ENCODE results near the gene DCST2. TPM values are rescaled to one million over a fixed set of nuclear protein-coding genes. Genes with fewer than 3 reads are reported as not detected.

DCST2 gene
- total RNA-seq, 1 experiment from 2014 or later = 0.61 TPM

DNA sequence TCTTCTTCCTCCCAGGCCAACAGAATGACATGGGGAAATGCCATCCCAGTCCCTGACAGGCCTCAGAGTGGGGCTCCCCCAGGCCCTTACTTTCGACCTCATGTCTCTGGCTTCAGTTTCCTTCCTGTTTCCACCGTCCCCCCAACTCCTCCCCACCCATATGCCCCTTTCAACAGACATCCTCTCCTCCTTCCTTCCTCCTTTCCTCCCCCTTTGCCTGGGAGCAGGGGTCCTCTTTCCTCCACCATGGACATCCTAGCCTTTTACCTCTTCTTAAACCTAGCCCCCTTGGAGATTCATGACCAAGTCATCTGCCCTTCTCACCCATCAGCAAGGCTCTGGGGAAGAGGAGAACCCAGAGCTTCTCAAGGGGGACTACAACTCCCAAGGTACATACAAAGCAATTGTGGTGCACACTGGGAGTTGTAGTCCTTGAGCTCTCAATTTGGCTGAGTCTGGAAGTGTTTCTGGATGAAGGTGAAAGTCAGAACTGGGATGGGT lies 26.9 kb downstream of the DCST2 start:
- Mint-ChIP-seq H3K36me3 (ENCODE audit: insufficient read depth, unreplicated experiment) (peaks cover 32% of the 10 kb centered on the region), H3K4me1 (ENCODE audit: low read depth, unreplicated experiment) (peaks cover 25% of the 10 kb centered on the region), H3K9me3 (ENCODE audit: unreplicated experiment) (no peaks in the 10 kb centered on the region), H3K4me3 (ENCODE audit: unreplicated experiment) (peak overlapping the region; percentile 3), H3K27ac (ENCODE audit: unreplicated experiment) (peak overlapping the region; percentile 71), H3K27me3 (ENCODE audit: insufficient read depth, unreplicated experiment) (no peaks in the 10 kb centered on the region)
- Histone ChIP-seq H3K4me3 (ENCODE audit: low read depth, low read length) (no peak overlapping the region), H3K4me1 (peaks cover 55% of the 10 kb centered on the region), H3K9me3 (no peaks in the 10 kb centered on the region), H3K36me3 (ENCODE audit: control insufficient read depth, insufficient read depth, low read length) (peaks cover 4% of the 10 kb centered on the region), H3K27me3 (replicated peaks; ENCODE audit: control insufficient read depth, insufficient read depth, low read length) (no peaks in the 10 kb centered on the region)
- BruUV-seq (replicated peaks) = no TSS peak
- TF ChIP-seq, protein P1, sequence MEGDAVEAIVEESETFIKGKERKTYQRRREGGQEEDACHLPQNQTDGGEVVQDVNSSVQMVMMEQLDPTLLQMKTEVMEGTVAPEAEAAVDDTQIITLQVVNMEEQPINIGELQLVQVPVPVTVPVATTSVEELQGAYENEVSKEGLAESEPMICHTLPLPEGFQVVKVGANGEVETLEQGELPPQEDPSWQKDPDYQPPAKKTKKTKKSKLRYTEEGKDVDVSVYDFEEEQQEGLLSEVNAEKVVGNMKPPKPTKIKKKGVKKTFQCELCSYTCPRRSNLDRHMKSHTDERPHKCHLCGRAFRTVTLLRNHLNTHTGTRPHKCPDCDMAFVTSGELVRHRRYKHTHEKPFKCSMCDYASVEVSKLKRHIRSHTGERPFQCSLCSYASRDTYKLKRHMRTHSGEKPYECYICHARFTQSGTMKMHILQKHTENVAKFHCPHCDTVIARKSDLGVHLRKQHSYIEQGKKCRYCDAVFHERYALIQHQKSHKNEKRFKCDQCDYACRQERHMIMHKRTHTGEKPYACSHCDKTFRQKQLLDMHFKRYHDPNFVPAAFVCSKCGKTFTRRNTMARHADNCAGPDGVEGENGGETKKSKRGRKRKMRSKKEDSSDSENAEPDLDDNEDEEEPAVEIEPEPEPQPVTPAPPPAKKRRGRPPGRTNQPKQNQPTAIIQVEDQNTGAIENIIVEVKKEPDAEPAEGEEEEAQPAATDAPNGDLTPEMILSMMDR (IDR thresholded peaks at IDR 0.05; ENCODE audit: insufficient read depth in 1 of 2, low read depth in 1 of 2, low read length in 1 of 2, severe bottlenecking in 1 of 2, unreplicated experiment in 1 of 2) = no peak
- intact Hi-C loops (cut with micrococcal nuclease; ENCODE audit: unreplicated experiment) = no loop called here
- ChIA-PET CTCF (interaction anchor here (0.6 to 1.9 kb wide), 3 partner anchors 11 to 141 kb away, joined by 3 to 18 read pairs (median 6); no protein-coding TSS in a partner anchor), POLR2A (interaction anchor here (1.2 kb wide), 1 partner anchor 11 kb away, joined by 4 read pairs; no protein-coding TSS in a partner anchor)
- DNase-seq = no peak

- no peak for DNase-seq
- Mint-ChIP-seq H3K9me3 (ENCODE audit: unreplicated experiment) (no peaks in the 10 kb centered on the region), H3K4me1 (ENCODE audit: low read depth, unreplicated experiment) (peaks cover 25% of the 10 kb centered on the region), H3K27me3 (ENCODE audit: insufficient read depth, unreplicated experiment) (no peaks in the 10 kb centered on the region), H3K27ac (ENCODE audit: unreplicated experiment) (peak overlapping the region; percentile 71), H3K4me3 (ENCODE audit: unreplicated experiment) (peak overlapping the region; percentile 96), H3K36me3 (ENCODE audit: insufficient read depth, unreplicated experiment) (peaks cover 44% of the 10 kb centered on the region)
- TF ChIP-seq, protein P1 (IDR thresholded peaks at IDR 0.05; ENCODE audit: insufficient read depth in 1 of 2, low read depth in 1 of 2, low read length in 1 of 2, severe bottlenecking in 1 of 2, unreplicated experiment in 1 of 2) = no peak
- intact Hi-C loops (cut with micrococcal nuclease; ENCODE audit: unreplicated experiment) = no loop called here
- no peaks in the 10 kb centered on the region for H3K27me3 ChIP-seq (replicated peaks; ENCODE audit: control insufficient read depth, insufficient read depth, low read length)
- no peak overlapping the region for H3K4me3 ChIP-seq (ENCODE audit: low read depth, low read length)
- ChIA-PET CTCF (interaction anchor here (1.9 to 3.2 kb wide), 2 partner anchors 12 kb away, joined by 16 to 18 read pairs; no protein-coding TSS in a partner anchor), POLR2A (interaction anchor here (0.6 kb wide), 1 partner anchor 45 kb away, joined by 3 read pairs; no protein-coding TSS in a partner anchor)
- BruUV-seq (replicated peaks) = no TSS peak
- H3K36me3 ChIP-seq (ENCODE audit: control insufficient read depth, insufficient read depth, low read length) = peaks cover 4% of the 10 kb centered on the region
- H3K4me1 ChIP-seq = peaks cover 53% of the 10 kb centered on the region
- H3K9me3 ChIP-seq = no peaks in the 10 kb centered on the region
These were observed 28.2 kb downstream of the DCST2 start for GRCh38 chr1:155005076-155006011.

GRCh38 chr1:155004352-155005075 lies 29.1 kb downstream of the DCST2 start:
- no peaks in the 10 kb centered on the region for H3K27me3 Mint-ChIP-seq (ENCODE audit: insufficient read depth, unreplicated experiment)
- H3K27ac Mint-ChIP-seq (ENCODE audit: unreplicated experiment) = peak overlapping the region; percentile 88
- H3K36me3 ChIP-seq (ENCODE audit: control insufficient read depth, insufficient read depth, low read length) = peaks cover 4% of the 10 kb centered on the region
- H3K4me1 ChIP-seq = peaks cover 45% of the 10 kb centered on the region
- peaks cover 18% of the 10 kb centered on the region for H3K4me1 Mint-ChIP-seq (ENCODE audit: low read depth, unreplicated experiment)
- peaks cover 47% of the 10 kb centered on the region for H3K36me3 Mint-ChIP-seq (ENCODE audit: insufficient read depth, unreplicated experiment)
- TSS peak; percentile 5 for BruUV-seq (replicated peaks)
- TF ChIP-seq, protein P1 (IDR thresholded peaks at IDR 0.05; ENCODE audit: insufficient read depth in 1 of 2, low read depth in 1 of 2, low read length in 1 of 2, severe bottlenecking in 1 of 2, unreplicated experiment in 1 of 2) = no peak
- ChIA-PET CTCF (interaction anchor here (3.2 kb wide), 1 partner anchor 13 kb away, joined by 16 read pairs; no protein-coding TSS in a partner anchor), POLR2A (no interaction called here)
- no peak for DNase-seq
- intact Hi-C loops (cut with micrococcal nuclease; ENCODE audit: unreplicated experiment) = loop anchor here (5.0 kb wide), 2 partner anchors 78 to 123 kb away; partner anchors contain the start of gene EFNA1
- peak overlapping the region; percentile 96 for H3K4me3 Mint-ChIP-seq (ENCODE audit: unreplicated experiment)
- peak overlapping the region; percentile 98 for H3K4me3 ChIP-seq (ENCODE audit: low read depth, low read length)
- H3K27me3 ChIP-seq (replicated peaks; ENCODE audit: control insufficient read depth, insufficient read depth, low read length) = no peaks in the 10 kb centered on the region
- H3K9me3 ChIP-seq = no peaks in the 10 kb centered on the region
- no peaks in the 10 kb centered on the region for H3K9me3 Mint-ChIP-seq (ENCODE audit: unreplicated experiment)
